Mucosa of gallbladder (tissue), 1 donor: Measurements from ENCODE around the gene E2F3. TPM values are rescaled to one million over a fixed set of nuclear protein-coding genes. Genes with fewer than 3 reads are reported as not detected.
A peak's percentile ranks its signal among the peaks of the same experiment; 100 is the strongest.

Source experiments
- DNase-seq: peaks from one replicate; pipeline ENCODE4 v3.0.0-alpha.2; 2020; ENCODE audit warnings: low spot score
- total RNA-seq: library from RNA; stranded (reverse); gene quantifications from one replicate; pipeline ENCODE4 v1.2.1, GENCODE V29; 2021
- donor health status: DM: no; HTN: no; CAD: no.

E2F3 gene
- total RNA-seq, 1 donor from 2014 or later, result 7.7 TPM

DNA sequence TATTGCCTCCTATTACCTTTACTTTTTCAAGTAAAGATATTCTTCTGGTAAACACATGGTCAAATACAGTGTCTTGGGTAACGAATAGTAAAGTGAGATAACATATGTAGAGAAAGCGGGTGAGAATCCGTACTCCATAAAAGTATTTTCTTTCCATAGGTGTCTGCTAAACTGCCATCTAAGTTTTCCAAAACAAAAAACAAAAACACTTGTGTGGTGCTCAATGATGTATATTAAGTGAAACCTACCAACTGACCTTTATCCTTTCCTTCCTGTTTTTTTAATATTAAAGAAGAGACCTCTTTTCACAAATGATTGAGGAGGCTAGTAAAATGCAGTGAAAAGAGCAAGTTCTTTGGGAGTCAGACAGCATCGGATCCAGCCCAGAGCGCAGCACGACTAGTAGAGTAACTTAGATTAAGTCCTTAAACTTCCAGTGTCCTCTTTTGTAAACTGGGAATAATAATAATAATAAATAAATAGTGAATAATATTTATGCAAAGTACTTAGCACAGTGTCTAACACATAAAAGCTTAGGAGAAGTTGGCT is 132.1 kb downstream of the E2F3 start:
- no peak for DNase-seq

- peak; percentile 95 for DNase-seq
These were observed 132.9 kb downstream of the E2F3 start, which contains the start of gene CDKAL1 for GRCh38 chr6:20534295-20535262. CDKAL1 (plus strand) TSS chr6:20534457; CDS start chr6:20546351, 11,894 bp downstream.

- no peak for DNase-seq
These were observed 136.5 kb downstream of the E2F3 start for GRCh38 chr6:20538131-20538662.

- no peak for DNase-seq
These were observed 137.2 kb downstream of the E2F3 start for GRCh38 chr6:20538907-20539306.

GRCh38 chr6:20539387-20539786 is 137.7 kb downstream of the E2F3 start:
- DNase-seq, result no peak

- DNase-seq, result no peak
These were observed 139.0 kb downstream of the E2F3 start for GRCh38 chr6:20540683-20541082.

- no peak for DNase-seq
These were observed 139.7 kb downstream of the E2F3 start for GRCh38 chr6:20541382-20541781.

DNA sequence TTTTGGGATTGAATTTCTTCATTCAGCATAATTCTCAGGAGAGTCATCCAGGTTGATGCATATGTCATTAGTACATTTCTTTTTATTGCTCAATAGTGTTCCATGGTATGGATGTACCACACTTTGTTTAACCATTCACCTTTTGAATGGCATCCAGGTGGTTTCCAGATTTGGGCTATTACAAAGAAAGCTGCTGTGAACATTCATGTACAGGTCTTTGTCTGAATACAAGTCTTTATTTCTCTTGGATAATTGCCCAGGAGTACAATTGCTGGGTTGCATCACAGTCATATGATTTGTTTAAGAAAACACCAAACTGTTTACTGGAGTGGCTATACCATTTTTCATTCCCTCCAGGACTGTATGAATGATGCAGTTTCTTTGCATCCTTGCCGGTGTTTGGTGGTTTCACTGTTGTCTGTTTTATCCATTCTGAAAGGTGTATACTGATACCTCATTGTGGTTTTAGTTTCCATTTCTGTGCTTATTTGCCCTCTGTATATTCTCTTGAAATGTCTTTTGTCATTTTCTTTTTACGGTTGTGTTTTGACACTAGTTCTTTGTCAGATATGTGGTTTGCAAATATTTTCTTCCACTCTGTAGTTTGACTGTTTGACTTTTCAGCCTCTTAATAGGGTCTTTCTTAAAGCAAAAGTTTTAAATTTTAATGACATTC is 141.4 kb downstream of the E2F3 start:
- DNase-seq, result no peak

Other genes starting within 250 kb of the E2F3 start
- 44.2 TPM for gene MBOAT1, start 189.4 kb upstream of the E2F3 start, total RNA-seq
- 13.1 TPM for gene CDKAL1, start 132.6 kb downstream of the E2F3 start, total RNA-seq